ENCODE measurements around the gene FAM153A.
"Not testable (repeated sequence)": the region's sequence is repeated elsewhere in the genome, so short reads cannot be mapped to it uniquely, and the experiment has no call there.

The FAM153A gene

DNA sequence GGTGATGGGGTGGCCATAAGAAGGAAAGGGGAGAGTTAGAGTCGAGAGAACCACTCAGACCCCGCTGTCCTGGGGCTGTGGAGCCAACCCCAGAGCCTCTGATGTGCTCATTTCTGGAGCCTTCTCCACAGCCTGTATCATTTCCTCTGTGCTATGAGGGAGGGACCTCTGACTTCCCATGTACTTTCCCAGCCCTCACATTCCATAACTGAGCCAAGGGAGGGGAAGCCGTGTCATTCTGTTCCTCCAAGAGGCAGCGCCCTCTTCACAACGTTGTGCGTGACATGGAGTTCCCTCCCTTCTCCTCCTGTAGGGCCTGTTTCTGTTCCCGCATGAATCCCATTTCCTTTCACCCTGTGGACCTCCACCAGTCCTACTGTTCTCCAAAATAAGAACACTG is 57.8 kb downstream of the FAM153A start:
- not testable (repeated sequence) for DNase-seq (ENCODE audit: low read depth in 2 of 2)

DNA sequence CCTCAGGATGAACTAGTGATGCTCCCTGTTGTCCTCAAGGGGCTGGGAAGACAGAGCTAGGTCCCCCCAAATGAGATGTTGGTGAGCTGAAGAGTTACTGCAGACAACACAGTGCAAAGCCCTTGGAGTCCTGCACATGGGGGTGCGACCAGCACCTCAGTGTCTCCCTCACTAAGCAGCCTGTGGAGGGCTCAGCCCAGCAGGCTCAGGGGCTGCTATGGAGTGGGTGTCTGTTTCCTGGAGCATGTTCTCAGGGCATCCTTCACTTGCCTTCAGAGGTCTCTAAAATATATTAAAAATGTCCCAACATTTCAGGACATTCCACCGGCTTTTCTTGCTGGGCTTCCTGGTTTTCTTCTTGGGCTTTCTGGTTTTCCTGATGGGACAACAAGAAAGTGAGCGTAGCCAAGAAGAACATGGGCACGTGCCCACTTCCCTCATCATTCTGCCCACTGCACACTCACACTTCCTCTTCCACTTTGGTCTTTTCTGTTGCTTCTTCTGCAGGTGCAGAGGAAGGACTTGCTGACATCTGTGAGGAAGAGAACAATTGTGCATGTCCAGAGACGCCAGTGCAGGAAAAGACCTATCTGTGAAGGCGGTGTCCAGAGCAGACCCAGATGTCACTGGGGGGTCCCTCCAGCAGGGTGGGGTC is 58.7 kb downstream of the FAM153A start:
- DNase-seq (ENCODE audit: low read depth in 2 of 2): not testable (repeated sequence)

DNA sequence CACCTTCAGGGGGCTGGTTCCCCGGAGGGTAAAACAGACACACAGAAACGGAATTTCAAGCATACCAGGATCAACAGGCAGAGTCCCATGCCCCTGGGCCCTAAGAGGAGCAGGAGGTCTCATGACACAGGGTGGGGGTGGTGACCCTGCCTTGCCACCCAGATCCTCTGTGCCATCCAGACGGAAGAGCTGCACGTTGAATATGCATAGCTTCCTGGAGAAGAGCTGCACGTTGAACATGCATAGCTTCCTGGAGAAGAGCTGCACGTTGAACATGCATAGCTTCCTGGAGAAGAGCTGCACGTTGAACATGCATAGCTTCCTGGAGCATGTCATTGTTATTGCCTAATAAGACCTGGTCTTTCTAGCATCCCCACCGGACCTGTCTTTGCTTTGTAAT is 59.9 kb downstream of the FAM153A start:
- DNase-seq (ENCODE audit: low read depth in 2 of 2): not testable (repeated sequence)

DNA sequence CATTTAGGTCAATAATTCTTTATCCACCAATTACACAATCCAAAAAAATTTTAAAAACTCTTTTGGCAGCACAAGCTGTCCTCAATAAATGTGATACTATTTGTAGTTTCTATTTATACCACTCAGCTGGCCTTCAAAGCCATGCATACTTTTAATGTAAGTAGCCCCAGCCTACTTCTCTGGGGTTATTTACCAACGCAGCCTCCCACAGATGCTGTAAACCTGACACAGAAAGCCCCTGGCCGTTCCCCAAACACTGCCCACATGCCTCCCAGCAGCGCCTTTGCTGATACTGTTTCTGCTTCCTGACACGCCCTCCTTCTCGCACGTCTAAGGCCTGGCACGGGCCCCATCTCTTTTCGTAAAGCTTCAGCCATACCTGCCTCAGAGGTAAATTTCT is 62.7 kb downstream of the FAM153A start:
- DNase-seq (ENCODE audit: low read depth in 2 of 2): not testable (repeated sequence)

DNA sequence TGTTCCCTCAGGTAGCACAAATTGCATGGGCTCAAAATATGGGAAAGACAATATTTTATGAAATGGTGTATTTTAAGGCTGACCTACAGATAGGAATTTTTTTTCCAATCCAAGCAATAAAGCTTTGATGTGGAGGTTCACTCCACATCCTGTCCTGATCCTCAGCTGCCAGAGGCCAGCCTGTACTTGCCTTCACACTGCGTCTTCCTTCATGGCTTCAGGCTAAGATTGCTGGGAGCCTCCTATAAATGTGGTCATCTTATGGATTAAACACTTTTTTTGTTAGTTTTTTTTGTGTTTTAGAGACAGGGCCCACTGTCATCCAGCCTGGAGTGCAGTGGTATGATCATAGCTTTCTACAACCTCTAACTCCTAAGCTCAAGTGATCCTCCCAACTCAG is 67.3 kb downstream of the FAM153A start:
- not testable (repeated sequence) for DNase-seq (ENCODE audit: low read depth in 2 of 2)

DNA sequence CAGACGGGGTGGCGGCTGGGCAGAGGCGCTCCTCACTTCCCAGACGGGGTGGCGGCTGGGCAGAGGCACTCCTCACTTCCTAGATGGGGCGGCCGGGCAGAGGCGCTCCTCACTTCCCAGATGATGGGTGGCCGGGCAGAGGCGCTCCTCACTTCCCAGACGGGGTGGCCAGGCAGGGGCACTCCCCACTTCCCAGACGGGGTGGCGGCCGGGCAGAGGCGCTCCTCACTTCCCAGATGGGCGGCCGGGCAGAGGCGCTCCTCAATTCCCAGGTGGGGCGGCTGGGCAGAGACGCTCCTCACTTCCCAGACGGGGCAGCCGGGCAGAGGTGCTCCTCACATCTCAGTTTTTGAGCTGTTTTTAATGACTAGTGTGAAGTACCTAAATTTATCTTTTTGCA is 86.6 kb downstream of the FAM153A start:
- not testable (repeated sequence) for DNase-seq (ENCODE audit: low read depth in 2 of 2)

DNA sequence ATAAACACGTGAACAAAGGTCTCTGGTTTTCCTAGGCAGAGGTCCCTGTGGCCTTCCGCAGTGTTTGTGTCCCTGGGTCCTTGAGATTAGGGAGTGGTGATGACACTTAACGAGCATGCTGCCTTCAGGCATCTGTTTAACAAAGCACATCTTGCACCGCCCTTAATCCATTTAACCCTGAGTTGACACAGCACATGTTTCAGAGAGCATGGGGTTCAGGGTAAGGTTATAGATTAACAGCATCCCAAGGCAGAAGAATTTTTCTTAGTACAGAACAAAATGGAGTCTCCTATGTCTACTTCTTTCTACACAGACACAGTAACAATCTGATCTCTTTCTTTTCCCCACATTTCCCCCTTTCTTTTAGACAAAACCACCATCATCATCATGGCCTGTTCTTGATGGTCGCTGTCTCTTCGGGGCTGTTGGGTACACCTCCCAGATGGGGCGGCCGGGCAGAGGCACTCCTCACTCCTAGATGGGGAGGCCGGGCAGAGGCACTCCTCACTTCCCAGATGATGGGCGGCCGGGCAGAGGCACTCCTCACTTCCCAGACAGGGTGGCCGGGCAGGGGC is 87.3 kb downstream of the FAM153A start:
- DNase-seq (ENCODE audit: low read depth in 2 of 2): not testable (repeated sequence)

DNA sequence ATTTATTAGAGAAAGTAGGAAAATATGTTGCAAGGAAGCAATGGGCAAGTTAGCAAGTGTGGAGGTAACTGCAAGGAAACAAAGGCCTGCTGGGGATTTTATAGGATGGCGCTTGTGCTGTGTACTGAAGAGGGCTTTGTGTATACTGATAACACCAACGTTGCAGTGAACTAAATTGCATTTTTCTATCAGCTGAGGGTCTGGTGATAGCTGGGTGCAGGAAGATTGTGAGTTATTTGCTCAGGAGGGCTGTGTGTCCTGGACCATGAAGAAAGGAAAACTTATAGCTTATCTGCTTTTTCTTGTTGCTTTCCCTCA is 88.2 kb downstream of the FAM153A start:
- not testable (repeated sequence) for DNase-seq (ENCODE audit: low read depth in 2 of 2)

DNA sequence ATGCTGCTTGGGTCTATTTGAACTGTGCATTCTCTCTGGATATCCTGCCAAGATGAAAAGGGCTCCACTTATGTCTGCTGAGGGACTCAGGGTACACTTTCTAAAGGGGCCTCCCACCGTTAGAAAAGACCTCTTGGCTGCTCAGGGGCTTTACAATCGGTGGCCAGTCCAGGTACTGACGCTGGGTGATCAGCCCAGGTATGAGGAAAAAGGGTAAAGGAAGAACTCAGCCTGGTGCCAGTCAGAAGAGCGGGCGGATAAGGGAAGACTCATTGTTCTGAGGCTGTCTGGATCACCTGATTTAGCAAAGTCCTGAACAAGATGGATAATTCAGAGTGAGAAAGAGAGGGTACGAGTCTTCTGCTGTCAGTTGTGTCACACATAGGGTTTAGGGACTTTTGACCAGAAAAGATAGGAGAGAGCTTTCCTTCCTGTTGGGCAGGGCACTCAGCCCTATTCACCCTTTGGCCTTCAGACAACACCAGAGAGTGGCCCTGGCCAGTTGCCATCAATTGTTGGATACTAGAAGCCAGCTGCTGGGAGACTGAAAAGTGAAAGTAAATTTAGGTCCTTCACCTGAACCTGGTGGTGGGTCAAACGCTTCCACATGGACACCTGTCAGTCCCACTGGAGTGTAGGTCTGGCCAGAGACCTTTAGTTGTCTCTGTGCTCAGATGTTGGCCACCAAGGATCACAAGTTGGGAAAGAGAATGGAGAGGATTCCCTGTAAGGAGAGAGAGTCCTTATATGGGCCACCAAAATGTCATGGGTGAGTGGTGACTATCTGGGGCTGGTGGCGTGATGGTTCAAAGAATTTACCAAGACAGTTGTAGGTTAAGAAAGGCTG is 88.8 kb downstream of the FAM153A start:
- not testable (repeated sequence) for DNase-seq (ENCODE audit: low read depth in 2 of 2)

DNA sequence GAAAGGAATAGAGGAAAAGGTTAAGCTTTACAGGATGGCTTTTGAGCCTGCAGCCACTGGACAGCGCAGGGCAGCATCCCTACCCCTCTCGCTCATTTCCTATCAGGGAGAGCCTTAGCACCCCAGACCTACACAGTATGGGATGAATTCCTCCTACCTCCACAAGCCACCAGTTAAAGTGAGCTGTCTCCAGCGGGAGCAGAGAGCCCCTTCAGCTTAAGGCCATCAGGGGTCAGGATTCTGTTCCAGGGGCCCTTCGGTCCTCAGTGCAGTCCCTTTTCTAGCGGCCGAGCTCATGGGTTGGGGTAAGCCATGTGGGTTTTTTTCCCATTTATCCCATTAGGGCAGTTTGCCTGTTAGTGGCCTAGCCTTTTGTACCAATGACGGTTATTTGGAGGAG is 89.7 kb downstream of the FAM153A start:
- not testable (repeated sequence) for DNase-seq (ENCODE audit: low read depth in 2 of 2)

DNA sequence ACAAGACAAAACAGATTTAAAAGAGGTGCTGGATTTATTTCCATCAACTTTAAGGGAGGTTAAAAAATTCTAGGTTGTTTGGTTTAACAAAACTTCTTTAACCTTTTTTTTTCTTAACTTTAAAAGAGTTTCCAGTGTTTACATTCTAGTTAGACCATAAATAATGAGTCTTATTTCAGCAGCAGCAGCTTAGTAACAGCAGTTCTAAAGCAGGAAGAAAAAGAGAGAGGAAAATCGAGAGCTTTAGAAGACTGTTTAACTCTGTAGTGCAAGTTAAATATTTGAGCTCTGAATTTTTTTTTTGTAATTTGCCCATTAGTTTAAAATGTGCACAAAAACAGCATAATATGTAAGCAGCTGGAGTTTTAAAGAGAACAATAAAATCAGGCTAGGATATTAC is 90.2 kb downstream of the FAM153A start:
- DNase-seq (ENCODE audit: low read depth in 2 of 2): not testable (repeated sequence)

DNA sequence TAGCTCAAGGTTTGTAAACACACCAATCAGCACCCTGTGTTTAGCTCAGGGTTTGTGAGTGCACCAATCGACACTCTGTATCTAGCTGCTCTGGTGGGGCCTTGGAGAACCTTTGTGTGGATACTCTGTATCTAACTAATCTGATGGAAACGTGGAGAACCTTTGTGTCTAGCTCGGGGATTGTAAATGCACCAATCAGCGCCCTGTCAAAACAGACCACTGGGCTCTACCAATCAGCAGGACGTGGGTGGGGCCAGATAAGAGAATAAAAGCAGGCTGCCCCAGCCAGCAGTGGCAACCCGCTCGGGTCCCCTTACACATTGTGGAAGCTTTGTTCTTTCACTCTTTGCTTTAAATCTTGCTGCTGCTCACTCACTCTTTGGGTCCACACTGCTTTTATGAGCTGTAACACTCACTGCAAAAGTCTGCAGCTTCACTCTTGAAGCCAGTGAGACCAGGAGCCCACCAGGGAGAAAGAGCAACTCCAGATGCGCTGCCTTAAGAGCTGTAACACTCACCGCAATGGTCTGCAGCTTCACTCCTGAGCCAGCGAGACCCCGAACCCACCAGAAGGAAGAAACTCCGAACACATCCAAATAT is 93.6 kb downstream of the FAM153A start:
- not testable (repeated sequence) for DNase-seq (ENCODE audit: low read depth in 2 of 2)

DNA sequence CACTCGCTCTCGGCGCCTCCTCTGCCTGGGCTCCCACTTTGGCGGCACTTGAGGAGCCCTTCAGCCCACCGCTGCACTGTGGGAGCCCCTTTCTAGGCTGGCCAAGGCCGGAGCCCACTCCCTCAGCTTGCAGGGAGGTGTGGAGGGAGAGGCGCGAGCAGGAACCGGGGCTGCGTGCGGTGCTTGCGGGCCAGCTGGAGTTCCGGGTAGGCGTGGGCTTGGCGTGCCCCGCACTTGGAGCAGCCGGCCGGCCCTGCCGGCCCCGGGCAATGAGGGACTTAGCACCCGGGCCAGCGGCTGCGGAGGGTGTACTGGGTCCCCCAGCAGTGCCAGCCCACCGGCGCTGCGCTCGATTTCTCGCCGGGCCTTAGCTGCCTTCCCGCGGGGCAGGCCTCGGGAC is 94.6 kb downstream of the FAM153A start:
- DNase-seq (ENCODE audit: low read depth in 2 of 2): not testable (repeated sequence)

DNA sequence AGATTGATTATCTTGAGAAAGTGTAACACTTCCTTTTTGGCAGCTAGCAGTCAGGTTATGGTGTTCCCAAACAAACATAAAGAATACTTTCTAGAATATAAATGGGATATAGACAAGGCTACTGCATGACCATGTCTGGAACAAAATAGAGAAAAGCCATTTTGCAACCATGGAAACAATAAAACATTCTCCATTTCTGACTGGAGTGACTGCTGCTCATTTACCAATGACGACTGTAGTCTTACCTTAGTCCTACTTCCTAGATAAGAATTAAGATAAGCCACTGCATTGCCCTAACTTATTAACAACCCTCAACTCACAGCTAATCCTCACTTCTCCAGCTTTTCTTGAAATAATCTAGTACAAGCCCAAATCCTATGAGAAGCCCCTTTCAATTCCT is 100.8 kb downstream of the FAM153A start:
- not testable (repeated sequence) for DNase-seq (ENCODE audit: low read depth in 2 of 2)
